ENCODE data around the gene CWH43.
"Not testable (repeated sequence)": the region's sequence is repeated elsewhere in the genome, so short reads cannot be mapped to it uniquely, and the experiment has no call there.

The CWH43 gene

DNA sequence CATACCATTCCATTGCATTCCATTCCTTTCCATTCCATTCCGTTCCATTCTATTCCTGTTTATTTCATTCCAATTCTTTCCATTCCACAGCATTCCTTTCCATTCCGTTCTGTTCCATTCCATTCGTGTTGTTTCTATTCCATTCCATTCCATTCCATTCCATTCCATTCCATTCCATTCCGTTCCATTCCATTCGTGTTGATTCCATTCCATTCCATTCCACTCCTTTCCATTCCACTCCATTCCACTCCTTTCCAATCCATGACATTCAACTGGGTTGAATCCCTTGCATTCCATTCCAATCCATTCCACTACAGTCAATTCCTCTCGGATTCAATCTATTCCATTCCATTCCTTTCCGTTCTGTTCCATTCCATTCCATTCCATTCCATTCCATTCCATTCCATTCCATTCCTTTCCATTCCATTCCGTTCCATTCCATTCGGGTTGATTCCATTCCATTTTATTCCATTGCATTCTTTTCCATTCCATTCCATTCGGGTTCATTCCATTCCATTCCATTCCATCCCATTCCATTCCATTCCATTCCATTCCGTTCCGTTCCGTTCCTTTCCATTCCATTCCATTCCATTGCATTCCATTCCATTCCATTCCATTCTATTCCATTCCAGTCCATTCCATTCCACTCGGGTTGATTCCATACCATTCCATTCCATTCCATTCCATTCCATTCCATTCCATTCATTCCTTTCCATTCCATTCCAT lies 112.1 kb downstream of the CWH43 start:
- DNase-seq, result not testable (repeated sequence)

- DNase-seq, result not testable (repeated sequence)
Observed at GRCh38 chr4:49099831-49100444, 113.9 kb downstream of the CWH43 start.

- DNase-seq, result not testable (repeated sequence)
Observed at GRCh38 chr4:49102344-49102898, 116.3 kb downstream of the CWH43 start.

DNA sequence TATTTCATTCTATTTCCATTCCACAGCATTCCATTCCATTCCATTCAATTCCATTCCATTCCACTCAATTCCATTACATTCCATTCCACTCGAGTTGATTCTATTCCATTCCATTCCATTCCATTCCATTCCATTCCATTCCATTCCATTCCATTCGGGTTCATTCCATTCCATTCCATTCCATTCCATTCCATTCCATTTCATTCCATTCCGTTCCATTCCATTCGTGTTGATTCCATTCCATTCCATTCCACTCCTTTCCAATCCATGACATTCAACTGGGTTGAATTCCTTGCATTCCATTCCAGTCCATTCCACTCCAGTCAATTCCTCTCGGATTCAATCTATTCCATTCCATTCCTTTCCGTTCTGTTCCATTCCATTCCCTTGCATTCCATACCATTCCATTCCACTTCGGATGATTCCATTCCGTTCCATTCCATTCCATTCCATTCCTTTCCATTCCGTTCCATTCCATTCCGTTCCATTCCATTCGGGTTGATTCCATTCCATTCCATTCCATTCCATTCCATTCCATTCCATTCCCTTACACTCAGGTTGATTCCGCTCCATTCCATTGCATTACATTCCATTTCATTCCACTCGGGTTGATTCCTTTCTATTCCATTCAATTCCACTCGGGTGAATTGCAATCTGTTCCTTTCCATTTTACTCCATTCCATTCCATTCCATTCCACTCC lies 117.5 kb downstream of the CWH43 start:
- DNase-seq, result not testable (repeated sequence)

DNA sequence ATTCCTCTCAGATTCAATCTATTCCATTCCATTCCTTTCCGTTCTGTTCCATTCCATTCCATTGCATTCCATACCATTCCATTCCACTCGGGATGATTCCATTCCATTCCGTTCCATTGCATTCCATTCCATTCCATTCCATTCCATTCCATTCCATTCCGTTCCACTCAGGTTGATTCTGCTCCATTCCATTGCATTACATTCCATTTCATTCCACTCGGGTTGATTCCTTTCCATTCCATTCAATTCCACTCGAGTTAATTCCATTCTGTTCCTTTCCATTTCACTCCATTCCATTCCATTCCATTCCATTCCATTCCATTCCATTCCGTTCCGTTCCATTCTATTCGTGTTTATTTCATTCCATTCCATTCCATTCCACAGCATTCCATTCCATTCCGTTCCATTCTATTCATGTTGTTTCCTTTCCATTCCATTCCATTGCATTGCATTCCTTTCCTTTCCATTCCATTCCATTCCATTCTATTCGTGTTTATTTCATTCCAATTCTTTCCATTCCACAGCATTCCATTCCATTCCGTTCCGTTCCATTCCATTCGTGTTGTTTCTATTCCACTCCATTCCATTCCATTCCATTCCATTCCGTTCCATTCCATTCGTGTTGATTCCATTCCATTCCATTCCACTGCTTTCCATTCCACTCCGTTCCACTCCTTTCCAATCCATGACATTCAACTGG lies 118.3 kb downstream of the CWH43 start:
- not testable (repeated sequence) for DNase-seq

- not testable (repeated sequence) for DNase-seq
Observed at GRCh38 chr4:49105248-49105904, 119.3 kb downstream of the CWH43 start.

- DNase-seq, result not testable (repeated sequence)
Observed at GRCh38 chr4:49107262-49107661, 121.2 kb downstream of the CWH43 start.

GRCh38 chr4:49108183-49108978 lies 122.3 kb downstream of the CWH43 start:
- not testable (repeated sequence) for DNase-seq

DNA sequence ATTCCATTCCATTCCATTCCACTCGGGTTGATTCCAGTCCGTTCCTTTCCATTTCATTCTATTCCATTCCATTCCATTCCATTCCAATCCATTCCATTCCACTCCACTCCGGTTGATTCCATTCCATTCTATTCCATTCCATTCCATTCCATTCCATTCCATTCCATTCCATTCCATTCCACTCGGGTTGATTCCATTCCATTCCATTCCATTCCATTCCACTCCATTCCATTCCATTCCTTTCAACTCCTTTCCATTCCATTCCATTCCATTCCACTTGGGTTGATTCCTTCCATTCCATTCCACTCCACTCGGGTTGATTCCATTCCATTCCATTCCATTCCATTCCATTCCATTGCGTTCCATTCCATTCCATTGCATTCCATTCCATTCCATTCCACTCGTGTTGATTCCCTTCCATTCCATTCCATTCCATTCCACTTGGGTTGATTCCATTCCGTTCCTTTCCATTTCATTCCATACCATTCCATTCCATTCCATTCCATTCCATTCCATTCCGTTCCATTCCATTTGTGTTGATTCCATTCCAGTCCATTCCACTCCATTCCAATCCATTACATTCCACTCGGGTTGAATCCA lies 123.6 kb downstream of the CWH43 start:
- DNase-seq, result not testable (repeated sequence)

GRCh38 chr4:49110579-49110978 lies 124.5 kb downstream of the CWH43 start:
- DNase-seq, result not testable (repeated sequence)
